Neural progenitor cell (in vitro differentiated cells): ENCODE measurements around the gene RHCE. TPM values are rescaled to one million over a fixed set of nuclear protein-coding genes. Genes with fewer than 3 reads are reported as not detected.
"Not testable (repeated sequence)": the region's sequence is repeated elsewhere in the genome, so short reads cannot be mapped to it uniquely, and the experiment has no call there.

Experiments
- DNase-seq: peaks from one replicate; pipeline ENCODE4 v3.0.0-alpha.2; 2016; ENCODE audit warnings: low spot score
- H2AFZ ChIP-seq: fragments of 200-600 bp; sonication (generic); replicated peaks from 2 replicates; pipeline ENCODE4 v1.6.1; 2016; ENCODE audit warnings: antibody characterized with exemption
- H3F3A ChIP-seq: fragments of 200-600 bp; sonication (generic); 2 replicates; pipeline ENCODE4 v1.6.1; 2016; ENCODE audit warnings: antibody characterized with exemption, low read depth
- H3K27ac ChIP-seq: fragments of 200-600 bp; sonication (generic); 2 replicates; pipeline ENCODE4 v1.5.1; 2016; ENCODE audit warnings: mild to moderate bottlenecking
- H3K27me3 ChIP-seq: fragments of 200-600 bp; sonication (generic); 2 replicates; pipeline ENCODE4 v1.6.1; 2016; ENCODE audit warnings: mild to moderate bottlenecking, moderate library complexity
- H3K36me3 ChIP-seq: fragments of 200-600 bp; sonication (generic); 2 replicates; pipeline ENCODE4 v1.5.1; 2016
- H3K4me1 ChIP-seq: fragments of 200-600 bp; sonication (generic); 2 replicates; pipeline ENCODE4 v1.6.1; 2016; ENCODE audit warnings: mixed run types
- H3K4me2 ChIP-seq: fragments of 200-600 bp; sonication (generic); 2 replicates; pipeline ENCODE4 v1.6.1; 2016
- H3K4me3 ChIP-seq: fragments of 200-600 bp; sonication (generic); 2 replicates; pipeline ENCODE4 v1.5.1; 2016
- H3K79me2 ChIP-seq: fragments of 200-600 bp; sonication (generic); 2 replicates; pipeline ENCODE4 v1.6.1; 2016; ENCODE audit warnings: low read depth
- H3K9ac ChIP-seq: fragments of 200-600 bp; sonication (generic); 2 replicates; pipeline ENCODE4 v1.6.1; 2016
- H3K9me3 ChIP-seq: fragments of 200-600 bp; sonication (generic); 2 replicates; pipeline ENCODE4 v1.5.1; 2016; ENCODE audit warnings: low read depth
- H4K20me1 ChIP-seq: fragments of 200-600 bp; sonication (generic); 2 replicates; pipeline ENCODE4 v1.6.1; 2016; ENCODE audit warnings: low read depth
- H3K27ac Mint-ChIP-seq: 3 replicates; pipeline ENCODE4 v1.8.0; 2021; ENCODE audit warnings: mixed read lengths
- H3K27me3 Mint-ChIP-seq: 2 replicates; pipeline ENCODE4 v1.8.0; 2022; ENCODE audit warnings: low read depth, mild to moderate bottlenecking, inconsistent platforms, moderate library complexity, mixed read lengths; ENCODE audit not compliant: insufficient read depth
- H3K36me3 Mint-ChIP-seq: 3 replicates; pipeline ENCODE4 v1.8.0; 2021; ENCODE audit warnings: mixed read lengths
- H3K4me1 Mint-ChIP-seq: 3 replicates; pipeline ENCODE4 v1.8.0; 2021; ENCODE audit warnings: mixed read lengths
- H3K4me3 Mint-ChIP-seq: 3 replicates; pipeline ENCODE4 v1.8.0; 2021; ENCODE audit warnings: mild to moderate bottlenecking, moderate library complexity, mixed read lengths
- H3K9me3 Mint-ChIP-seq: 3 replicates; pipeline ENCODE4 v1.8.0; 2020; ENCODE audit warnings: mixed read lengths
- EZH2 ChIP-seq: fragments of 200-600 bp; sonication (generic); IDR thresholded peaks from 2 replicates; pipeline ENCODE4 v1.6.1; 2017; ENCODE audit warnings: antibody characterized with exemption, mild to moderate bottlenecking, moderate library complexity
- EZH2phosphoT487 ChIP-seq: fragments of 200-600 bp; sonication (generic); IDR thresholded peaks from 2 replicates; pipeline ENCODE4 v1.6.1; 2017; ENCODE audit warnings: antibody characterized with exemption
- total RNA-seq: library from RNA; depleted of rRNA; stranded (reverse); fragments of >200 nt; gene quantifications from 2 replicates; pipeline ENCODE4 v1.2.3, GENCODE V29; 2015; ENCODE audit warnings: low replicate concordance
- TF ChIP-seq, protein P1 (sequence below): fragments of 200-600 bp; sonication (generic); IDR thresholded peaks from 2 replicates; pipeline ENCODE4 v1.5.1; 2017; ENCODE audit warnings: antibody characterized with exemption, mild to moderate bottlenecking

Gene RHCE
- total RNA-seq, 1 donor from 2014 or later = 0.43 TPM

DNA sequence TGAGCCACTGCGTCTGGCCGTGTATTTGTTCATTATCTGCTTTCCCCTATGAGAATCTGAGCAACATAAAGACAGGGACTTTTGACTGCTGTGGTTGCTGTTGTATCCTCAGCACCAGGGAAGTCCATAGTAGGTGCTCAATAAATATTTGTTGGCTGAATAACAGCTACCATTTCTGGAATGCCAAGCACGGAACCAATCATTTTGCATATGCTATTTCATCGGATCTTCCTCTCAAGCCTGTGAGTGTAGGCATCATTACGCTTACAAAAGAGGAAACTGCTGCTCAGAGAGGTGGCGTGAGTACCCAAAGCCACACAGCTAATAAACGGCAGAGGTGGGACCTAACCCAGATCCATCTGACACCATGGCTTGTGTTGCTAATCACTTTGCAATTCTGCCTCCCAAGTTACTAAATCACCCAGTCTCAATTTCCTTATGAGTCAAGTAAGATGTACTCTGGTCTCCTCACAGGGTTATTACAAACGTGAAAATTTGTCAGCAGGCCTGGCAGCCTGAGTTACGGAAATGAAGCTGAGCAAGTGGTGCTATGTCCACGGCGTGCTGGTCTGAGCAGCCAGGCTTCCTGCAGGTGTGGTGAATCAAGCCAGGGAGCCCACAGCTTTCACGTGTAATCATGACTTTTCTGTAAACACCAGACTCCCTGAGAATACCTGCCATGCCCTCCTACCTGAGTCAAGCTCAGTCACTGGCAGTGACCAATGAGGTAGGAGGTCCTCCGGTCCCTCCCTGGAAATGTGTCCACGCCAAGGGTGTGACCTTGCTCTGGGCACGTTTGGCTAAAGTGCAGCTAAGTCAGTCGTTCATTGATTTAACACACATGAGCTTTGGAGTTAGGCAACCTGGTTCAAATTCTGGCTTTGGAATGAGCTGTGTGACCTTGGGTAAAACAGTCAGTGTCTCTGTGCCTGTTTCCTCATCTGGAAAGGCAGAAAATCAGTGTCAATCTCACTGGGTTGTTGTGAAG is 4.8 kb upstream of the RHCE start:
- Mint-ChIP-seq H3K36me3 (no peaks in the 10 kb centered on the region), H3K4me3 (no peak overlapping the region), H3K4me1 (peaks cover 30% of the 10 kb centered on the region), H3K27me3 (peaks cover 16% of the 10 kb centered on the region), H3K9me3 (no peaks in the 10 kb centered on the region), H3K27ac (no peak overlapping the region)
- Histone ChIP-seq H3K79me2 (no peaks in the 10 kb centered on the region), H3K27ac (no peak overlapping the region), H4K20me1 (no peaks in the 10 kb centered on the region), H3K4me2 (no peak overlapping the region), H3K36me3 (no peaks in the 10 kb centered on the region), H2AFZ (no peak overlapping the region), H3K4me3 (no peak overlapping the region), H3F3A (no peaks in the 10 kb centered on the region), H3K9me3 (no peaks in the 10 kb centered on the region), H3K27me3 (peaks cover 22% of the 10 kb centered on the region), H3K9ac (no peak overlapping the region), H3K4me1 (no peaks in the 10 kb centered on the region)
- TF ChIP-seq EZH2 (no peak), EZH2phosphoT487 (no peak)
- TF ChIP-seq, protein P1, sequence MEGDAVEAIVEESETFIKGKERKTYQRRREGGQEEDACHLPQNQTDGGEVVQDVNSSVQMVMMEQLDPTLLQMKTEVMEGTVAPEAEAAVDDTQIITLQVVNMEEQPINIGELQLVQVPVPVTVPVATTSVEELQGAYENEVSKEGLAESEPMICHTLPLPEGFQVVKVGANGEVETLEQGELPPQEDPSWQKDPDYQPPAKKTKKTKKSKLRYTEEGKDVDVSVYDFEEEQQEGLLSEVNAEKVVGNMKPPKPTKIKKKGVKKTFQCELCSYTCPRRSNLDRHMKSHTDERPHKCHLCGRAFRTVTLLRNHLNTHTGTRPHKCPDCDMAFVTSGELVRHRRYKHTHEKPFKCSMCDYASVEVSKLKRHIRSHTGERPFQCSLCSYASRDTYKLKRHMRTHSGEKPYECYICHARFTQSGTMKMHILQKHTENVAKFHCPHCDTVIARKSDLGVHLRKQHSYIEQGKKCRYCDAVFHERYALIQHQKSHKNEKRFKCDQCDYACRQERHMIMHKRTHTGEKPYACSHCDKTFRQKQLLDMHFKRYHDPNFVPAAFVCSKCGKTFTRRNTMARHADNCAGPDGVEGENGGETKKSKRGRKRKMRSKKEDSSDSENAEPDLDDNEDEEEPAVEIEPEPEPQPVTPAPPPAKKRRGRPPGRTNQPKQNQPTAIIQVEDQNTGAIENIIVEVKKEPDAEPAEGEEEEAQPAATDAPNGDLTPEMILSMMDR = no peak
- no peak for DNase-seq

DNA sequence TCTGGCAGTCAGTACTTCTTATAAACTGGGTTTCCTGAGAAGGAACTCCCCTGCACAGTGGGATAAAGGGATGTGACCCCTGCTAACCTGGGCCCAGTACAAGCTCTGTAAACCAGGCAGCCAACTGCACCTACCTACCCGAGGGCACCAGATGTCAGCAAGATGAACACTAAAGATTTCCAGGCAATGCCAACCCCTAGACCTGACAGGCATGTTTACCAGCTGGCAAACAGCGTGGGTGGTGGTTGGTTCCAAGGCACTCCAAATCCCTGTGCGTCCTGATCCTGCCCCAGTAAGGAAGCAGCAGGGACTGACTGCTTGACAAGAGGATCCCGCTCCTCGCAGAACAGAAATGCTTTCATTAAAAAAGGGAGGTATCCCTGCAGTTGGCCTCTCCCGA is 2.6 kb upstream of the RHCE start:
- not testable (repeated sequence) for H3K4me2 ChIP-seq, H3K27ac Mint-ChIP-seq, H3K4me3 Mint-ChIP-seq, H3K27ac ChIP-seq, H3K9ac ChIP-seq, H3K36me3 Mint-ChIP-seq, H3K4me3 ChIP-seq, H3K9me3 ChIP-seq, H3K9me3 Mint-ChIP-seq, DNase-seq, H3K4me1 ChIP-seq, H3K79me2 ChIP-seq, H3K27me3 Mint-ChIP-seq, H3K27me3 ChIP-seq, H3K36me3 ChIP-seq, H4K20me1 ChIP-seq, H2AFZ ChIP-seq, H3F3A ChIP-seq
- peaks cover 27% of the 10 kb centered on the region for H3K4me1 Mint-ChIP-seq

DNA sequence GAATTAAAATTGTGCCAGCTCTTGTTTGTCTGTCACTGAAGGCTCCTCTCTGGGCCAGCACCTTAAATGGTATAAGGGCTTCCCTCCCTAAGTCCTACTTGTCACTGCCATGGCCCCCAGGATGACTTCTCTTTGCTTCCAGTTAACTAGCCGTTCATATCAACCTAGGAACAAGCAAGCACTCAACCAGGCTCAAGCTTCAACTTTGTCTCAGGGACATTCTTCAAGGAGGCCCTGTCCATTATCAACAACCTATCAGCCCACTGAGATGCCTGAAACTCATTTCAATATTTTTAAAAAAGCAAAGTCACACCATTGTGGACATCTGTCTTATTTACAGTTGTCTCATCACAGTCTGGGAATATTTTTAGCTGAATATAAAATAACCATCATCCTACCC is 1.3 kb downstream of the RHCE start:
- not testable (repeated sequence) for H4K20me1 ChIP-seq, DNase-seq, H3K4me1 ChIP-seq, H3K27me3 ChIP-seq, H3K4me2 ChIP-seq, H3K27me3 Mint-ChIP-seq, H3K4me3 ChIP-seq, H3K79me2 ChIP-seq, H3K27ac ChIP-seq, H3K9me3 Mint-ChIP-seq, H2AFZ ChIP-seq, H3K9ac ChIP-seq, H3K9me3 ChIP-seq, H3K36me3 Mint-ChIP-seq, H3K27ac Mint-ChIP-seq, H3F3A ChIP-seq, H3K4me3 Mint-ChIP-seq, H3K36me3 ChIP-seq
- H3K4me1 Mint-ChIP-seq = peaks cover 27% of the 10 kb centered on the region

DNA sequence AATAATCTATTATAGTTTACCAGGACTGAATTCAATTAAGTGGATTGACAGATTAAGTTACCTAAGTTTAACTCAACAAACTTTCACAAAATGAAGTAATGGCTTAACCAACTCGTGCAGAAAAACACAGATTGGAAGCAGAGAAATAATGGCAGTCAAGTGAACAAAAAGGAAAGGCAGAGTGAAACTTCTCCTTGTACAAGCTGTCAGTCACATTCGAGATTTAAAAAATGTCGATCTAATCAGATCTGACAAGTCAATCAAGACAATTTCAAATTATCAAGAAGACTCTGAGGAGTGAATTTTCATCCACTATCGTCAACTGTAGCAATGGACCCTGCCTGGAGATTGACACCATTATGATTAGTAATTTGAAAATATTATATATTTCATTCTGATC is 3.3 kb downstream of the RHCE start:
- H4K20me1 ChIP-seq, DNase-seq, H3K79me2 ChIP-seq, H3K27me3 Mint-ChIP-seq, H3K9ac ChIP-seq, H3K27ac ChIP-seq, H3K36me3 Mint-ChIP-seq, H3K27ac Mint-ChIP-seq, H3K36me3 ChIP-seq, H3F3A ChIP-seq, H3K4me3 ChIP-seq, H3K4me1 ChIP-seq, H3K4me3 Mint-ChIP-seq, H3K9me3 Mint-ChIP-seq, H2AFZ ChIP-seq, H3K27me3 ChIP-seq, H3K9me3 ChIP-seq, H3K4me2 ChIP-seq: not testable (repeated sequence)
- H3K4me1 Mint-ChIP-seq = peaks cover 15% of the 10 kb centered on the region

DNA sequence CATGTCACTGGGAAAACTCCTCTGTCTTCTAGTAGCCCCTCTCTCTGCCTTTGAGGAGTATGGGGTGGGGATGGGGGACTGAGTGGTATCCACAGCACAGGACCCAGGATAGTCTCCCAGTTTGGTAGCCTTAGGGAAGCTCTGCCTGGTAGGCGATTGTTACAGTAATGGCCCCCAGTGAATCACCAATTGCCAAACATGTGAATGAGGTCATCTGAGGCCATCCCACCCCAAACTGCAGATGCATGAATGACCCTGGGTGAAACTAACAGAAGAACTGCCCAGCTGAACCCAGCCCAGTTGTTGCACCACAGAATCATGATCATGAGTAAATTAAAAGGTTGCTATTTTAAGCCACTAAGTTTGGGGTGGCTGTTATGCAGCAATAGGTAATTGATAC is 6.0 kb downstream of the RHCE start:
- not testable (repeated sequence) for H3K4me1 Mint-ChIP-seq, H3K9me3 ChIP-seq, H3K4me2 ChIP-seq, DNase-seq, H3K9me3 Mint-ChIP-seq, H2AFZ ChIP-seq, H3K4me1 ChIP-seq, H3K4me3 ChIP-seq, H3K27me3 Mint-ChIP-seq, H3K4me3 Mint-ChIP-seq, H3K36me3 ChIP-seq, H3K27ac Mint-ChIP-seq, H3F3A ChIP-seq, H4K20me1 ChIP-seq, H3K27ac ChIP-seq, H3K9ac ChIP-seq, H3K36me3 Mint-ChIP-seq, H3K27me3 ChIP-seq, H3K79me2 ChIP-seq

DNA sequence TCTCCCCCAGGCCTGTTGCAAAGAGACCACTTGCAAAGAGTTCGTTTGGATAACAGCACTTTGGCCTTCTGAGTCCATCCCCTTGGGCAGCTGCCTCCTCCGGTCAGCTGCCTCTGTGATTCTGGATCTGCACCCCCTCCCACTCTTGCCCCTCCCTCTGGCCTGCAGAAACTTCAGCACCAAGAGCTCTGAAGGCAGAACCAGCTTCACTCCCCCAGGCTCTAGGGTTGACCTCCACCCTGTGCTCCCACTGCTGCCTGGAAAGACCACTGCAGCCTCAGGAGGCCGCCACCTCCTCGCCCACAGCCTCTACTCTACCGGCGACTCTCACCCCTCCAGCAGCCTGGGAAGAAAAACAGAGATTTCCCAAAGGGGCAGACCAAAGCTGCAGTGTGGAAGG is 6.5 kb downstream of the RHCE start:
- not testable (repeated sequence) for H3K4me3 Mint-ChIP-seq, H3K27me3 Mint-ChIP-seq, H3K9ac ChIP-seq, H4K20me1 ChIP-seq, H3K27me3 ChIP-seq, H3F3A ChIP-seq, H3K9me3 Mint-ChIP-seq, H3K36me3 Mint-ChIP-seq, H3K4me1 ChIP-seq, DNase-seq, H3K36me3 ChIP-seq, H3K27ac Mint-ChIP-seq, H2AFZ ChIP-seq, H3K27ac ChIP-seq, H3K4me1 Mint-ChIP-seq, H3K4me2 ChIP-seq, H3K4me3 ChIP-seq, H3K79me2 ChIP-seq, H3K9me3 ChIP-seq

DNA sequence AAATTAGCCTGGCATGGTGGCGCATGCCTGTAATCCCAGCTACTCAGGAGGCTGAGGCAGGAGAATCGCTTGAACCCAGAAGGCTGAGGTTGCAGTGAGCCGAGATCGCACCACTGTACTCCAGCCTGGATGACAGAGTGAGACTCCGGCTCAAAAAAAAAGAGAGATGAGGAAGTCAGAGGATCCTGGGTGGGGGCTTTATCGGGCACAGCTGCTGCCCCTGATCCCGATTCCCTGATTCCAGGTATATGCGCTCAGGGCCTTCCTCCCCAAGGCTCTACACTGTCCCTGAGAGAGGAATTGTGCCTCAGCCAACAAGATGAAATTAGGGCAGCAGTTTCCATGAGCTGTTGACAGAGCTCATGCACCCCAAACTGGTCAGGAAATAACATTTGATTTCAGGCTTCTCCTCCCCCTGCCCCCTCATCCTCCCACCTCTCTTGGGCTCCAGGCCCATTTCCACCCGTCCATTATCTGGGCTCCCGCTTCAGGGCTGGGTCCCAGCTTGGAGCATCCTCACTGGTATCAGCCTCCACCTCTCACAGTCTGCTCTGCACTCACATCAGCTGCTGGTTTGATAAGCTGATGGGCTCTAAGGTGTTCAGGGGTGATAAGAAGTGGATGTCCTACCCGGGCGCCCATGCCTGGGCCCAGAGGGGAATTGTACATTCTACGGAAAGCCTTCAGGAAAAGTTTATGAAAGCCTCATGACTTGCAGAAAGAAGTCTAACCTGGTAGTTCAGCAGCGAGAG is 7.6 kb downstream of the RHCE start:
- not testable (repeated sequence) for DNase-seq, H3K79me2 ChIP-seq, H4K20me1 ChIP-seq, H3F3A ChIP-seq, H3K9ac ChIP-seq, H3K36me3 Mint-ChIP-seq, H3K4me1 ChIP-seq, H3K4me3 Mint-ChIP-seq, H3K9me3 ChIP-seq, H3K9me3 Mint-ChIP-seq, H2AFZ ChIP-seq, H3K27ac Mint-ChIP-seq, H3K4me3 ChIP-seq, H3K27me3 Mint-ChIP-seq, H3K27ac ChIP-seq, H3K4me2 ChIP-seq, H3K4me1 Mint-ChIP-seq, H3K36me3 ChIP-seq, H3K27me3 ChIP-seq
